Mammary epithelial cell (primary cell): ENCODE data around the gene KDM1B.

Source experiments
- CTCF ChIP-seq, 2 donors: IDR thresholded peaks in 1 of 2; conservative IDR thresholded peaks in 1 of 2; 2 replicates each; pipeline ENCODE4 v1.5.1; 2011 to 2012; ENCODE audit warnings: inconsistent platforms in 2 of 2, low read length in 2 of 2, mild to moderate bottlenecking in 2 of 2, control low read depth in 1 of 2, low read depth in 1 of 2; ENCODE audit not compliant: insufficient read depth in 1 of 2; ENCODE audit errors: extremely low read depth in 1 of 2
- EZH2 ChIP-seq: IDR thresholded peaks from 2 replicates; pipeline ENCODE4 v1.6.1; 2012; ENCODE audit warnings: low read length, inconsistent platforms, borderline replicate concordance

GRCh38 chr6:18249271-18249670 is 94.0 kb downstream of the KDM1B start:
- TF ChIP-seq CTCF (conservative IDR thresholded peaks at IDR 0.05 in 1 of 2, IDR thresholded peaks at IDR 0.05 in 1 of 2; ENCODE audit: extremely low read depth in 1 of 2, insufficient read depth in 1 of 2, low read depth in 1 of 2, low read length in 2 of 2) (no peak), EZH2 (no peak)
